ENCODE results near the gene ABCA4. TPM values are rescaled to one million over a fixed set of nuclear protein-coding genes. Genes with fewer than 3 reads are reported as not detected.

The ABCA4 gene
- total and polyA plus RNA-seq, 2 experiments from 2014 or later: 0.20 to 3.7 TPM

DNA sequence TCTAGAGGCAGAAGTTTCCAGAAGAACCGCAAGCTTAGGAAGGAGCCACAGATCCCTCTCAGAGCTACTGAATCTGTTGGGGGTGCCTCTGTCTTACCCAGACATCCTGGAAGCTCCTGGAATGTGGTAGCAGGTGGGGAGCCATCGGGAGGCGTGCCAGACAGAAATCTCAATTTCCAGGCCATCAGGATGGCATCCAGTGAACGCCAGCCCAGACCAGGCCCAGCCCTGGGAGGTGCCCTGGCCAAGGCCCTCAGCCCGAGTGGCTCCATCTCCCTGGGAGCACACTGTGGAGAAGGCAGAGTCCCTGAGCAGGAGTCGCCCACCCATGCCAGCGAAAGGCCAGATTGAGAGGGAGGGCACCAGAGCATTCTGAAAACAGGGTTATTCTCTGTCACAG lies 2.5 kb downstream of the ABCA4 start:
- Histone ChIP-seq H3K9ac (no peak overlapping the region), H3K27ac (no peak overlapping the region), H3K27me3 (replicated peaks; ENCODE audit: insufficient read depth) (no peaks in the 10 kb centered on the region), H3K4me2 (ENCODE audit: unreplicated experiment) (no peak overlapping the region), H3K4me1 (ENCODE audit: insufficient read depth) (peaks cover 12% of the 10 kb centered on the region), H3K9me3 (ENCODE audit: low read depth) (no peaks in the 10 kb centered on the region), H3K79me2 (ENCODE audit: insufficient read depth) (no peaks in the 10 kb centered on the region), H2AFZ (no peak overlapping the region), H3F3A (ENCODE audit: insufficient read depth) (no peaks in the 10 kb centered on the region), H4K20me1 (ENCODE audit: insufficient read depth) (no peaks in the 10 kb centered on the region), H3K36me3 (ENCODE audit: low read depth) (no peaks in the 10 kb centered on the region), H3K4me3 (no peak overlapping the region), H3K9me2 (ENCODE audit: insufficient read depth) (no peaks in the 10 kb centered on the region)
- no peak for DNase-seq
- TF ChIP-seq EZH2phosphoT487 (IDR thresholded peaks at IDR 0.05; ENCODE audit: insufficient read depth, low read depth) (no peak), EZH2 (IDR thresholded peaks at IDR 0.05; ENCODE audit: insufficient read depth, poor library complexity, severe bottlenecking) (no peak)
- in situ Hi-C loops (cut with MboI): no loop called here
- WGBS, 2 experiments (ENCODE audit: low coverage in 1 of 2, low lambda C conversion rate in 2 of 2, missing lambda C conversion rate in 2 of 2): 78 to 83% methylated on average over 7 of the region's 7 CpGs

DNA sequence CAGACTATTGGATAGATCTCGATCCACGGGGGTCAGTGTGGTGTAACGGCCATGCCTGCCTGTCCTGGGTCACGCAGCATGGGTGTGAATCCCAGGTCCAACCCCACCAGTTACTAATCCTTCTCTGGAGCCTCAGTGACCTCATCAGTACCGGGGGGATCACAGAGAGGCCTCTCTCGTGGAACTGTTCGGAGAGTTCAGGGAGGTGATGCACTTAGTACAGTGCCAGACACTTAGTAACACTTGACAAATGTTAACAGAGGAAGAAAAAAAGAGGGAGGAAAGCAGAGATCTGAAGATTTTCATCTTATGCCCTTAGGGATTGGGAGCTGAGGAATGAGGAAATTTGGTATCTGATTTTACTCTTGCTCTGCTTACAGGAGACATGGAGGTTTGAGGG lies 2.9 kb downstream of the ABCA4 start:
- H3K9ac ChIP-seq: no peak overlapping the region
- in situ Hi-C loops (cut with MboI): no loop called here
- H3K36me3 ChIP-seq (ENCODE audit: low read depth): no peaks in the 10 kb centered on the region
- no peak overlapping the region for H3K4me3 ChIP-seq
- no peaks in the 10 kb centered on the region for H3K9me2 ChIP-seq (ENCODE audit: insufficient read depth)
- no peaks in the 10 kb centered on the region for H3K27me3 ChIP-seq (replicated peaks; ENCODE audit: insufficient read depth)
- peaks cover 12% of the 10 kb centered on the region for H3K4me1 ChIP-seq (ENCODE audit: insufficient read depth)
- no peaks in the 10 kb centered on the region for H3K9me3 ChIP-seq (ENCODE audit: low read depth)
- TF ChIP-seq EZH2 (IDR thresholded peaks at IDR 0.05; ENCODE audit: insufficient read depth, poor library complexity, severe bottlenecking) (no peak), EZH2phosphoT487 (IDR thresholded peaks at IDR 0.05; ENCODE audit: insufficient read depth, low read depth) (no peak)
- H2AFZ ChIP-seq: no peak overlapping the region
- WGBS, 2 experiments (ENCODE audit: low coverage in 1 of 2, low lambda C conversion rate in 2 of 2, missing lambda C conversion rate in 2 of 2): 71 to 75% methylated on average over 7 of the region's 7 CpGs
- peak; percentile 42 for DNase-seq
- H4K20me1 ChIP-seq (ENCODE audit: insufficient read depth): no peaks in the 10 kb centered on the region
- H3K27ac ChIP-seq: no peak overlapping the region
- H3K4me2 ChIP-seq (ENCODE audit: unreplicated experiment): no peak overlapping the region
- H3F3A ChIP-seq (ENCODE audit: insufficient read depth): no peaks in the 10 kb centered on the region
- no peaks in the 10 kb centered on the region for H3K79me2 ChIP-seq (ENCODE audit: insufficient read depth)

DNA sequence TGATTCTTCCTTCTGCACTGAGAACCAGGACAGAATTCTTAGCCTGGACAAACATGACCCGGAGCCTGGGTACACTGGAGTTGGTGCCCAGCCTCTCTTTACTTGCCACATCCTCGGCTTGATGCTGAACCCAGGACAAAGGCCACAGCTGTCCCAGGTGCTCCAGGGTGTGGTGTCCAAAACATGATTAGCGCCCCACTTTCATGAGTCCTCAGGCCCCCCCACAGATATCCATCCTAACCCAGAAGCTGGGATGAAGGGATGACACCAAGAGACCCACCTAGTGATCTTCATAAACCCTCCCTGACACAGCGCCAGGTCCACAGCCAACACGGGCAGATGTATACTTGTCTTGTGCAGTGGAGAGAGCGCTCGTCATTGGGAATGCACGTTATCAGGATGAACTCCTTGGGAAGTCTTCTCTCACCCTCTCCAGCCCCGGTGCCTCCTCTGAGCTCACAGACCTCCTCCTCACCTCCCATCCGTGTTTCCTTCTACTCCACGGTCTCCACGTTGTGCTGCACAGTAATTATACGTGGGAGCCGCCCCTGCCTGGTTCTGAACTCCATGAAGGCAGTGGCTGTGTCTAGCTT lies 3.6 kb downstream of the ABCA4 start:
- H3K36me3 ChIP-seq (ENCODE audit: low read depth): no peaks in the 10 kb centered on the region
- H3K4me3 ChIP-seq: no peak overlapping the region
- WGBS, 2 experiments (ENCODE audit: low coverage in 1 of 2, low lambda C conversion rate in 2 of 2, missing lambda C conversion rate in 2 of 2): 79 to 81% methylated on average over 14 of the region's 14 CpGs
- peaks cover 12% of the 10 kb centered on the region for H3K4me1 ChIP-seq (ENCODE audit: insufficient read depth)
- no peaks in the 10 kb centered on the region for H3K27me3 ChIP-seq (replicated peaks; ENCODE audit: insufficient read depth)
- no peaks in the 10 kb centered on the region for H3K9me3 ChIP-seq (ENCODE audit: low read depth)
- H3K9me2 ChIP-seq (ENCODE audit: insufficient read depth): no peaks in the 10 kb centered on the region
- H3F3A ChIP-seq (ENCODE audit: insufficient read depth): no peaks in the 10 kb centered on the region
- TF ChIP-seq EZH2 (IDR thresholded peaks at IDR 0.05; ENCODE audit: insufficient read depth, poor library complexity, severe bottlenecking): no peak
- no peak for TF ChIP-seq EZH2phosphoT487 (IDR thresholded peaks at IDR 0.05; ENCODE audit: insufficient read depth, low read depth)
- H4K20me1 ChIP-seq (ENCODE audit: insufficient read depth): no peaks in the 10 kb centered on the region
- no peak overlapping the region for H3K4me2 ChIP-seq (ENCODE audit: unreplicated experiment)
- H2AFZ ChIP-seq: no peak overlapping the region
- no peak for DNase-seq
- peak overlapping the region; percentile 6; the same call in 1 of the 2 replicates for H3K9ac ChIP-seq
- in situ Hi-C loops (cut with MboI): no loop called here
- H3K79me2 ChIP-seq (ENCODE audit: insufficient read depth): no peaks in the 10 kb centered on the region
- no peak overlapping the region for H3K27ac ChIP-seq

DNA sequence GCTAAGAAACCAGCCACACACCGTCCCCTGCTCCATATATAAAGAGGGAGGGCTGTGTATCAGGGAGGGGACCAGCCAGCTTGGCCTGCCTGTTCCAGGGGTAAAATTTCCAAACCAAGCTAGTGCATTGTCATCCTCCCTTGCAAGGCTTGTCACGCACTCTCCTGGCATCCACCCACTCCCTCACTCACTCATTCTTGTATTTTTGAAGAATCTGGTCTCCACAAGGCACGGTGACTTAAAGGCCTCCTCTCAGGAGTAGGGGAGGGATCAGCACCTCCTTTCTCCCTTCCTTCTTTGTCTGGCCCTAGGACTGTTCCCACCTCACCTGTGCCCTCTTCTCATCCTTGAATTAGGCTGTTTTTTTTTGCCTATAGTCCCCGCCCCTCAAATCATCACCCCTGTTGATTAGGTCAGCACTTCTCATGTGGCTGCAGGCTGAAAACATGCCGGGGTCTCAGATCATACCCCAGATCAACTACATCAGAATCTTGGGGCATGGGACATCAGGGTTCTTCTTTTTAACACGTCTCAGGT lies 5.0 kb downstream of the ABCA4 start:
- Histone ChIP-seq H3K9me3 (ENCODE audit: low read depth) (no peaks in the 10 kb centered on the region), H3K4me1 (ENCODE audit: insufficient read depth) (peaks cover 12% of the 10 kb centered on the region), H3K27ac (peak overlapping the region; percentile 15; the same call in 1 of the 2 replicates), H3K27me3 (replicated peaks; ENCODE audit: insufficient read depth) (no peaks in the 10 kb centered on the region), H3K4me2 (ENCODE audit: unreplicated experiment) (no peak overlapping the region), H4K20me1 (ENCODE audit: insufficient read depth) (no peaks in the 10 kb centered on the region), H3K36me3 (ENCODE audit: low read depth) (no peaks in the 10 kb centered on the region), H2AFZ (no peak overlapping the region), H3K9ac (no peak overlapping the region), H3K9me2 (ENCODE audit: insufficient read depth) (no peaks in the 10 kb centered on the region), H3K4me3 (no peak overlapping the region), H3K79me2 (ENCODE audit: insufficient read depth) (no peaks in the 10 kb centered on the region), H3F3A (ENCODE audit: insufficient read depth) (no peaks in the 10 kb centered on the region)
- WGBS, 2 experiments (ENCODE audit: low coverage in 1 of 2, low lambda C conversion rate in 2 of 2, missing lambda C conversion rate in 2 of 2): 33 to 44% methylated on average over 6 of the region's 6 CpGs
- in situ Hi-C loops (cut with MboI): no loop called here
- no peak for TF ChIP-seq EZH2phosphoT487 (IDR thresholded peaks at IDR 0.05; ENCODE audit: insufficient read depth, low read depth)
- no peak for TF ChIP-seq EZH2 (IDR thresholded peaks at IDR 0.05; ENCODE audit: insufficient read depth, poor library complexity, severe bottlenecking)
- DNase-seq: peak; percentile 88
